ENCODE measurements around the gene JAKMIP1. TPM values are rescaled to one million over a fixed set of nuclear protein-coding genes. Genes with fewer than 3 reads are reported as not detected.

The JAKMIP1 gene
- total RNA-seq, 1 experiment from 2014 or later = not detected

- intact Hi-C loops (cut with micrococcal nuclease; ENCODE audit: unreplicated experiment) = no loop called here
- no peaks in the 10 kb centered on the region for H3K36me3 ChIP-seq (ENCODE audit: control insufficient read depth, insufficient read depth, low read length)
- H3K9me3 ChIP-seq = no peaks in the 10 kb centered on the region
- no TSS peak for BruUV-seq (replicated peaks)
- TF ChIP-seq CTCF (IDR thresholded peaks at IDR 0.05; ENCODE audit: insufficient read depth in 1 of 2, low read depth in 1 of 2, low read length in 1 of 2, severe bottlenecking in 1 of 2, unreplicated experiment in 1 of 2) = no peak
- H3K4me1 Mint-ChIP-seq (ENCODE audit: low read depth, unreplicated experiment) = no peaks in the 10 kb centered on the region
- DNase-seq = no peak
- no peak overlapping the region for H3K27ac Mint-ChIP-seq (ENCODE audit: unreplicated experiment)
- CTCF ChIA-PET = no interaction called here
- no peaks in the 10 kb centered on the region for H3K4me1 ChIP-seq
- H3K4me3 Mint-ChIP-seq (ENCODE audit: unreplicated experiment) = no peak overlapping the region
- H3K27me3 ChIP-seq (replicated peaks; ENCODE audit: control insufficient read depth, insufficient read depth, low read length) = no peaks in the 10 kb centered on the region
- H3K4me3 ChIP-seq (ENCODE audit: low read depth, low read length) = no peak overlapping the region
- POLR2A ChIA-PET = no interaction called here
- peaks cover 4% of the 10 kb centered on the region for H3K27me3 Mint-ChIP-seq (ENCODE audit: insufficient read depth, unreplicated experiment)
- no peaks in the 10 kb centered on the region for H3K36me3 Mint-ChIP-seq (ENCODE audit: insufficient read depth, unreplicated experiment)
- peaks cover 9% of the 10 kb centered on the region for H3K9me3 Mint-ChIP-seq (ENCODE audit: unreplicated experiment)
Measured at GRCh38 chr4:6017800-6018199, 182.5 kb downstream of the JAKMIP1 start.

- Histone ChIP-seq H3K9me3 (no peaks in the 10 kb centered on the region), H3K36me3 (ENCODE audit: control insufficient read depth, insufficient read depth, low read length) (no peaks in the 10 kb centered on the region), H3K27me3 (replicated peaks; ENCODE audit: control insufficient read depth, insufficient read depth, low read length) (no peaks in the 10 kb centered on the region), H3K4me1 (no peaks in the 10 kb centered on the region), H3K4me3 (ENCODE audit: low read depth, low read length) (no peak overlapping the region)
- Mint-ChIP-seq H3K4me1 (ENCODE audit: low read depth, unreplicated experiment) (no peaks in the 10 kb centered on the region), H3K27me3 (ENCODE audit: insufficient read depth, unreplicated experiment) (peaks cover 4% of the 10 kb centered on the region), H3K4me3 (ENCODE audit: unreplicated experiment) (no peak overlapping the region), H3K27ac (ENCODE audit: unreplicated experiment) (no peak overlapping the region), H3K36me3 (ENCODE audit: insufficient read depth, unreplicated experiment) (no peaks in the 10 kb centered on the region), H3K9me3 (ENCODE audit: unreplicated experiment) (peaks cover 9% of the 10 kb centered on the region)
- no peak for DNase-seq
- BruUV-seq (replicated peaks) = no TSS peak
- intact Hi-C loops (cut with micrococcal nuclease; ENCODE audit: unreplicated experiment) = no loop called here
- ChIA-PET CTCF (no interaction called here), POLR2A (no interaction called here)
- TF ChIP-seq CTCF (IDR thresholded peaks at IDR 0.05; ENCODE audit: insufficient read depth in 1 of 2, low read depth in 1 of 2, low read length in 1 of 2, severe bottlenecking in 1 of 2, unreplicated experiment in 1 of 2) = no peak
Measured at GRCh38 chr4:6017030-6017429, 183.3 kb downstream of the JAKMIP1 start.

- BruUV-seq (replicated peaks) = no TSS peak
- DNase-seq = no peak
- H3K27me3 Mint-ChIP-seq (ENCODE audit: insufficient read depth, unreplicated experiment) = peaks cover 7% of the 10 kb centered on the region
- no peaks in the 10 kb centered on the region for H3K36me3 ChIP-seq (ENCODE audit: control insufficient read depth, insufficient read depth, low read length)
- ChIA-PET POLR2A (no interaction called here), CTCF (no interaction called here)
- no peaks in the 10 kb centered on the region for H3K4me1 Mint-ChIP-seq (ENCODE audit: low read depth, unreplicated experiment)
- no peak overlapping the region for H3K4me3 ChIP-seq (ENCODE audit: low read depth, low read length)
- peaks cover under 1% of the 10 kb centered on the region for H3K9me3 Mint-ChIP-seq (ENCODE audit: unreplicated experiment)
- H3K27ac Mint-ChIP-seq (ENCODE audit: unreplicated experiment) = no peak overlapping the region
- no peaks in the 10 kb centered on the region for H3K36me3 Mint-ChIP-seq (ENCODE audit: insufficient read depth, unreplicated experiment)
- H3K27me3 ChIP-seq (replicated peaks; ENCODE audit: control insufficient read depth, insufficient read depth, low read length) = no peaks in the 10 kb centered on the region
- no peaks in the 10 kb centered on the region for H3K9me3 ChIP-seq
- no peak overlapping the region for H3K4me3 Mint-ChIP-seq (ENCODE audit: unreplicated experiment)
- no peak for TF ChIP-seq CTCF (IDR thresholded peaks at IDR 0.05; ENCODE audit: insufficient read depth in 1 of 2, low read depth in 1 of 2, low read length in 1 of 2, severe bottlenecking in 1 of 2, unreplicated experiment in 1 of 2)
- H3K4me1 ChIP-seq = no peaks in the 10 kb centered on the region
- intact Hi-C loops (cut with micrococcal nuclease; ENCODE audit: unreplicated experiment) = no loop called here
Measured at GRCh38 chr4:6013564-6013963, 186.8 kb downstream of the JAKMIP1 start.
